GM20000 (cell line): Measurements from ENCODE around the gene DTNA.
"Not testable (repeated sequence)": the region's sequence is repeated elsewhere in the genome, so short reads cannot be mapped to it uniquely, and the experiment has no call there.

ENCODE experiments used
- DNase-seq: peaks from one replicate; pipeline ENCODE4 v3.0.0; 2012; ENCODE audit warnings: low spot score
- CTCF ChIP-seq: IDR thresholded peaks from 2 replicates; pipeline ENCODE4 v1.5.1; 2012; ENCODE audit warnings: mild to moderate bottlenecking, control low read depth; ENCODE audit errors: extremely low read depth, missing control alignments

DTNA gene

GRCh38 chr18:34704823-34705222, 5.3 kb upstream of the DTNA start:
- DNase-seq = no peak
- no peak for TF ChIP-seq CTCF

GRCh38 chr18:34707670-34708069, 2.4 kb upstream of the DTNA start:
- no peak for TF ChIP-seq CTCF
- DNase-seq = no peak

- no peak for DNase-seq
- no peak for TF ChIP-seq CTCF
These were observed 994 bp upstream of the DTNA start for GRCh38 chr18:34709104-34709503.

GRCh38 chr18:34710458-34710914, 388 bp downstream of the DTNA start:
- no peak for DNase-seq
- TF ChIP-seq CTCF = no peak

- no peak for TF ChIP-seq CTCF
- no peak for DNase-seq
These were observed 836 bp downstream of the DTNA start for GRCh38 chr18:34710934-34711333.

GRCh38 chr18:34716111-34716510, 6.0 kb downstream of the DTNA start:
- not testable (repeated sequence) for DNase-seq

GRCh38 chr18:34718610-34719009, 8.5 kb downstream of the DTNA start:
- DNase-seq = no peak
- no peak for TF ChIP-seq CTCF

GRCh38 chr18:34720220-34720619, 10.1 kb downstream of the DTNA start:
- DNase-seq = no peak
- TF ChIP-seq CTCF = no peak
